Measurements from ENCODE around the gene KCNIP2. TPM values are rescaled to one million over a fixed set of nuclear protein-coding genes. Genes with fewer than 3 reads are reported as not detected.

The KCNIP2 gene
- 0.77 and 1.8 TPM in 2 replicates for total RNA-seq
- 0.16 and 0.37 TPM in 2 replicates for polyA plus RNA-seq
- polyA plus RNA-seq (2012), result 0.30 and 0.31 TPM in 2 replicates
- polyA minus RNA-seq (ENCODE audit: low replicate concordance), result 0.43 TPM in 1 of 2 replicates, not detected in the other

GRCh38 chr10:101843032-101844021 lies at the start of gene KCNIP2:
TSS of gene KCNIP2 (minus strand) at chr10:101843800. CDS start at chr10:101843568, 232 bp downstream.
- Histone ChIP-seq H2AFZ (ENCODE audit: low read length) (no peak within 1 kb of the TSS), H3K4me3 (replicated peaks in 1 of 4; ENCODE audit: control extremely low read depth in 1 of 4, insufficient read depth in 1 of 4, low read depth in 3 of 4, low read length in 4 of 4) (no peak within 1 kb of the TSS), H3K79me2 (ENCODE audit: control insufficient read depth, insufficient read depth, low read length) (no peaks in the 10 kb centered on the region), H3K27me3 (ENCODE audit: control insufficient read depth, insufficient read depth, low read length) (no peaks in the 10 kb centered on the region), H3K4me2 (ENCODE audit: extremely low read depth, insufficient read depth, low read length) (no peak within 1 kb of the TSS), H3K27ac (ENCODE audit: insufficient read depth, low read length) (no peak within 1 kb of the TSS), H3K9me3 (ENCODE audit: control insufficient read depth, insufficient read depth, low read depth, low read length) (no peaks in the 10 kb centered on the region), H3K9ac (ENCODE audit: insufficient read depth, low read length) (no peak within 1 kb of the TSS), H3K4me1 (ENCODE audit: control insufficient read depth, extremely low read depth, insufficient read depth, low read length) (no peaks in the 10 kb centered on the region), H4K20me1 (ENCODE audit: control insufficient read depth, extremely low read depth, insufficient read depth, low read length) (no peaks in the 10 kb centered on the region), H3K36me3 (ENCODE audit: control insufficient read depth, insufficient read depth, low read length) (peaks cover 2% of the 10 kb centered on the region)
- TF ChIP-seq CTCF (conservative IDR thresholded peaks at IDR 0.05 in 1 of 2, IDR thresholded peaks at IDR 0.05 in 1 of 2; ENCODE audit: low read depth in 1 of 2, low read length in 2 of 2) (peak; percentile 27 to 40), EZH2 (IDR thresholded peaks at IDR 0.05; ENCODE audit: low read length, missing control alignments) (no peak)
- DNase-seq (ENCODE audit: low read depth in 2 of 2), result no peak

- no peaks in the 10 kb centered on the region for H3K4me1 ChIP-seq (ENCODE audit: control insufficient read depth, extremely low read depth, insufficient read depth, low read length)
- no peaks in the 10 kb centered on the region for H3K36me3 ChIP-seq (ENCODE audit: control insufficient read depth, insufficient read depth, low read length)
- no peaks in the 10 kb centered on the region for H3K9me3 ChIP-seq (ENCODE audit: control insufficient read depth, insufficient read depth, low read depth, low read length)
- H3K79me2 ChIP-seq (ENCODE audit: control insufficient read depth, insufficient read depth, low read length), result no peaks in the 10 kb centered on the region
- no peak for TF ChIP-seq CTCF (conservative IDR thresholded peaks at IDR 0.05 in 1 of 2, IDR thresholded peaks at IDR 0.05 in 1 of 2; ENCODE audit: low read depth in 1 of 2, low read length in 2 of 2)
- TF ChIP-seq EZH2 (IDR thresholded peaks at IDR 0.05; ENCODE audit: low read length, missing control alignments), result no peak
- H2AFZ ChIP-seq (ENCODE audit: low read length), result no peak overlapping the region
- H3K9ac ChIP-seq (ENCODE audit: insufficient read depth, low read length), result no peak overlapping the region
- peak in 1 of 2 donors; percentile 68 for DNase-seq (ENCODE audit: low read depth in 2 of 2)
- H4K20me1 ChIP-seq (ENCODE audit: control insufficient read depth, extremely low read depth, insufficient read depth, low read length), result no peaks in the 10 kb centered on the region
- H3K4me3 ChIP-seq (replicated peaks in 1 of 4; ENCODE audit: control extremely low read depth in 1 of 4, insufficient read depth in 1 of 4, low read depth in 3 of 4, low read length in 4 of 4), result no peak overlapping the region
- H3K4me2 ChIP-seq (ENCODE audit: extremely low read depth, insufficient read depth, low read length), result no peak overlapping the region
- H3K27ac ChIP-seq (ENCODE audit: insufficient read depth, low read length), result no peak overlapping the region
- no peaks in the 10 kb centered on the region for H3K27me3 ChIP-seq (ENCODE audit: control insufficient read depth, insufficient read depth, low read length)
Measured at GRCh38 chr10:101892782-101893391, 49.3 kb upstream of the KCNIP2 start.

Measured in fibroblast of lung (primary cell).